GM12891 (cell line): ENCODE data around the gene PPP1R12A.

Source experiments
- POLR2A ChIP-seq: IDR thresholded peaks from 2 replicates; pipeline ENCODE4 v1.6.1; 2011; ENCODE audit warnings: low read depth, low read length, control low read depth
- POLR2AphosphoS5 ChIP-seq: IDR thresholded peaks from 2 replicates; pipeline ENCODE4 v1.6.1; 2011; ENCODE audit warnings: low read depth, low read length, control low read depth
- TAF1 ChIP-seq: IDR thresholded peaks from 2 replicates; pipeline ENCODE4 v1.6.1; 2011; ENCODE audit warnings: low read depth, low read length, control low read depth

DNA sequence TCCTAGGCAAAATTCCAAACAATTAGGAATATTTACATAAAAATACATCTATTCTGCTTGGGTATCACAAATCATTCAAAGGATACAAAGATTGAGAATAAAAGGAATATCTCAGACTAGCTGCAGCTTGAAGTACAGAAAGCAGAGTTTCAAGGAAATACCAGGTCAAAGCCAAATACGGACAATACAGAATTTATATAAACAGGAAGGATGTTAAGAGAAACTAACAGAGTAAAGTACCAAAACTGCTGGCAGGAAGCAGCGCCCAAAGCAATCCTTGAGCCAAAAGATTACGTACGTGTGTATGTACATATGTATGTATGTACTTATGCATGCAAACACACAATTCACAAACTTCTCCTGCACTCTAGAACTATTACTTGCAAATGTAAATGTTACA is 86.6 kb downstream of the PPP1R12A start:
- TF ChIP-seq TAF1 (no peak), POLR2A (no peak), POLR2AphosphoS5 (no peak)
